ENCODE results near the gene GIPR. TPM values are rescaled to one million over a fixed set of nuclear protein-coding genes. Genes with fewer than 3 reads are reported as not detected.
A peak's percentile ranks its signal among the peaks of the same experiment; 100 is the strongest.

The GIPR gene
- total and polyA plus RNA-seq, 8 donors = 1.9 to 44.9 (median 6.8) TPM

- H3K4me1 ChIP-seq = peaks cover 29 to 38% (median 36%) of the 10 kb centered on the region in 4 donors
- WGBS, 5 donors = 10 to 14% (median 11%) methylated on average over 30 to 42 of the region's 42 CpGs
- H3K27me3 ChIP-seq = peaks cover 10 to 88% (median 31%) of the 10 kb centered on the region in 3 donors
- peak overlapping the region; percentile 17 to 45 (median 32) for H3K4me3 ChIP-seq
- H3K36me3 ChIP-seq = peaks cover 0 to 6% (median 2%) of the 10 kb centered on the region in 4 donors
- no peaks in the 10 kb centered on the region for H3K9me3 ChIP-seq
- peak overlapping the region; percentile 68 to 78 (median 69) for H3K27ac ChIP-seq
- TF ChIP-seq, protein P1, sequence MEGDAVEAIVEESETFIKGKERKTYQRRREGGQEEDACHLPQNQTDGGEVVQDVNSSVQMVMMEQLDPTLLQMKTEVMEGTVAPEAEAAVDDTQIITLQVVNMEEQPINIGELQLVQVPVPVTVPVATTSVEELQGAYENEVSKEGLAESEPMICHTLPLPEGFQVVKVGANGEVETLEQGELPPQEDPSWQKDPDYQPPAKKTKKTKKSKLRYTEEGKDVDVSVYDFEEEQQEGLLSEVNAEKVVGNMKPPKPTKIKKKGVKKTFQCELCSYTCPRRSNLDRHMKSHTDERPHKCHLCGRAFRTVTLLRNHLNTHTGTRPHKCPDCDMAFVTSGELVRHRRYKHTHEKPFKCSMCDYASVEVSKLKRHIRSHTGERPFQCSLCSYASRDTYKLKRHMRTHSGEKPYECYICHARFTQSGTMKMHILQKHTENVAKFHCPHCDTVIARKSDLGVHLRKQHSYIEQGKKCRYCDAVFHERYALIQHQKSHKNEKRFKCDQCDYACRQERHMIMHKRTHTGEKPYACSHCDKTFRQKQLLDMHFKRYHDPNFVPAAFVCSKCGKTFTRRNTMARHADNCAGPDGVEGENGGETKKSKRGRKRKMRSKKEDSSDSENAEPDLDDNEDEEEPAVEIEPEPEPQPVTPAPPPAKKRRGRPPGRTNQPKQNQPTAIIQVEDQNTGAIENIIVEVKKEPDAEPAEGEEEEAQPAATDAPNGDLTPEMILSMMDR (IDR thresholded peaks at IDR 0.05) = no peak
- TF ChIP-seq POLR2A (IDR thresholded peaks at IDR 0.05) (no peak), POLR2AphosphoS5 (IDR thresholded peaks at IDR 0.05) (no peak), EP300 (IDR thresholded peaks at IDR 0.05) (no peak)
- intact Hi-C loops (cut with DNase I; ENCODE audit: low total_unique reads) = no loop called here
- DNase-seq = peak; percentile 93 to 94
Observed at GRCh38 chr19:45670670-45671453, 2.8 kb downstream of the GIPR start.

- Histone ChIP-seq H3K27me3 (peaks cover 18 to 85% (median 38%) of the 10 kb centered on the region in 3 donors), H3K9me3 (no peaks in the 10 kb centered on the region), H3K4me1 (peaks cover 24 to 36% (median 32%) of the 10 kb centered on the region in 4 donors), H3K27ac (no peak overlapping the region), H3K4me3 (no peak overlapping the region), H3K36me3 (peaks cover 0 to 6% (median 2%) of the 10 kb centered on the region in 4 donors)
- 65 to 84% (median 76%) methylated on average over 7 of the region's 7 CpGs for WGBS, 5 donors
- DNase-seq = no peak
- intact Hi-C loops (cut with DNase I; ENCODE audit: low total_unique reads) = no loop called here
- no peak for TF ChIP-seq POLR2AphosphoS5 (IDR thresholded peaks at IDR 0.05)
- TF ChIP-seq EP300 (IDR thresholded peaks at IDR 0.05) = no peak
- no peak for TF ChIP-seq POLR2A (IDR thresholded peaks at IDR 0.05)
- TF ChIP-seq, protein P1 (IDR thresholded peaks at IDR 0.05) = no peak
Observed at GRCh38 chr19:45674946-45675345, 6.9 kb downstream of the GIPR start.

- DNase-seq = peak; percentile 49 to 66
- Histone ChIP-seq H3K27me3 (peaks cover 9 to 71% (median 24%) of the 10 kb centered on the region in 3 donors), H3K4me3 (peak overlapping the region; percentile 46 to 52 (median 47)), H3K9me3 (no peaks in the 10 kb centered on the region), H3K36me3 (peaks cover 0 to 6% (median 2%) of the 10 kb centered on the region in 4 donors), H3K4me1 (peaks cover 27 to 36% (median 29%) of the 10 kb centered on the region in 4 donors), H3K27ac (peak overlapping the region in 4 of 5 donors; percentile 69 to 80 (median 73))
- intact Hi-C loops (cut with DNase I; ENCODE audit: low total_unique reads) = no loop called here
- TF ChIP-seq POLR2A (IDR thresholded peaks at IDR 0.05) (no peak), POLR2AphosphoS5 (IDR thresholded peaks at IDR 0.05) (no peak), EP300 (IDR thresholded peaks at IDR 0.05) (no peak)
- TF ChIP-seq, protein P1 (IDR thresholded peaks at IDR 0.05) = no peak
- WGBS, 5 donors = 5 to 14% (median 7%) methylated on average over 12 to 28 of the region's 28 CpGs
Observed at GRCh38 chr19:45676851-45677263, 8.8 kb downstream of the GIPR start.

DNA sequence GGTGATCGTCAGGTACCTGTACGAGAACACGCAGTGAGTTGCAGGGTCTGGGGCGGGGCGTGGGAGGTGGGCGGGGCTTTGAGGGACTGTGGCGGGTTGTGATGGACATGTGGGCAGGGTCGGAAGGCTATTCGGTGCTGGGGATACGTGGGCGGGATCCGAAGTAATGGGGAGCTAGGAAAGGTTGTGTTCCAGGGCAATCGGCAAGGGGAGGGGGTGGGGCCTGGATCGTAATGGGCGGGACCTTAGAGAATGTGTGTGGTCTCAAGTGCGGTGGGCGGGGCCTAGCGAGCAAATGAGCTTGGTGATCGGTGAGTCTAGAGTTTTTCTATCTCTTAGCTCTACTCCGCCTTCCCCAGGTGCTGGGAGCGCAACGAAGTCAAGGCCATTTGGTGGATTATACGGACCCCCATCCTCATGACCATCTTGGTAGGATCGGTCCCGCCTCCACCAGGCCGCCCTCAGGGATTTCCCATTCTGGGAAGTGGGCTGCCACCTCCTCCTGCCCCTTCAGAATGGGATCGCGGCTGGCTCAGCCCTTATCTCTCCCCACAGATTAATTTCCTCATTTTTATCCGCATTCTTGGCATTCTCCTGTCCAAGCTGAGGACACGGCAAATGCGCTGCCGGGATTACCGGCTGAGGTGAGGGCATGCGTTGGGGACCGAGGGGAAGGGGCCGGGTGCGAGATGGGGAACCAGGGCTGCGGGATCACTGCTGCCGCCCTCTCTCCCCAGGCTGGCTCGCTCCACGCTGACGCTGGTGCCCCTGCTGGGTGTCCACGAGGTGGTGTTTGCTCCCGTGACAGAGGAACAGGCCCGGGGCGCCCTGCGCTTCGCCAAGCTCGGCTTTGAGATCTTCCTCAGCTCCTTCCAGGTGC, 9.6 kb downstream of the GIPR start:
- WGBS, 5 donors = 3 to 6% (median 4%) methylated on average over 31 to 49 of the region's 49 CpGs

More for the DNA sequence above, 9.6 kb downstream of the GIPR start:
- intact Hi-C loops (cut with DNase I; ENCODE audit: low total_unique reads) = no loop called here
- H3K27ac ChIP-seq = peak overlapping the region; percentile 20 to 80 (median 69)
- H3K4me3 ChIP-seq = peak overlapping the region; percentile 46 to 52 (median 47)
- TF ChIP-seq EP300 (IDR thresholded peaks at IDR 0.05) (no peak), POLR2AphosphoS5 (IDR thresholded peaks at IDR 0.05) (peak in 1 of 3 donors; percentile 4)
- TF ChIP-seq, protein P1 (IDR thresholded peaks at IDR 0.05) = no peak
- H3K4me1 ChIP-seq = peaks cover 29 to 38% (median 32%) of the 10 kb centered on the region in 4 donors
- H3K27me3 ChIP-seq = peaks cover 9 to 64% (median 24%) of the 10 kb centered on the region in 3 donors
- DNase-seq = peak; percentile 97
- H3K36me3 ChIP-seq = peaks cover 0 to 6% (median 2%) of the 10 kb centered on the region in 4 donors
- H3K9me3 ChIP-seq = no peaks in the 10 kb centered on the region
